Esophagus muscularis mucosa (tissue), 4 donors: ENCODE measurements around the gene RHOT2. TPM values are rescaled to one million over a fixed set of nuclear protein-coding genes. Genes with fewer than 3 reads are reported as not detected.
A peak's percentile ranks its signal among the peaks of the same experiment; 100 is the strongest.

Source experiments
- DNase-seq: peaks from one replicate; pipeline ENCODE4 v3.0.0-alpha.2; 2017; ENCODE audit errors: extremely low spot score
- H3K27ac ChIP-seq, 4 donors: fragments of 200-600 bp; sonication (generic); replicated peaks in 1 of 4; 1 replicate in 3 of 4; 2 replicates in 1 of 4; pipeline ENCODE4 v1.5.1; 2016 to 2019; ENCODE audit warnings: mild to moderate bottlenecking in 1 of 4
- H3K27me3 ChIP-seq, 4 donors: fragments of 200-600 bp; sonication (generic); one replicate each; pipeline versions ENCODE4 v1.5.1 to v1.6.0; 2016 to 2019
- H3K36me3 ChIP-seq, 4 donors: fragments of 200-600 bp; sonication (generic); one replicate each; pipeline ENCODE4 v1.5.1; 2016 to 2019
- H3K4me1 ChIP-seq, 4 donors: fragments of 200-600 bp; sonication (generic); one replicate each; pipeline ENCODE4 v1.5.1; 2016 to 2019
- H3K4me3 ChIP-seq, 4 donors: fragments of 200-600 bp; sonication (generic); 1 replicate in 2 of 4; 2 replicates in 2 of 4; pipeline ENCODE4 v1.5.1; 2016 to 2019; ENCODE audit warnings: mild to moderate bottlenecking in 4 of 4, moderate library complexity in 1 of 4
- H3K9me3 ChIP-seq, 4 donors: fragments of 200-600 bp; sonication (generic); 1 replicate in 3 of 4; 2 replicates in 1 of 4; pipeline ENCODE4 v1.5.1; 2016 to 2019
- EP300 ChIP-seq: sonication (generic); formaldehyde crosslinking; IDR thresholded peaks from one replicate; pipeline ENCODE4 v1.6.1; 2017; ENCODE audit warnings: antibody characterized with exemption
- POLR2A ChIP-seq: fragments of 450-650 bp; IDR thresholded peaks from one replicate; pipeline ENCODE4 v1.6.1; 2017; ENCODE audit warnings: antibody characterized with exemption, moderate library complexity, mild to moderate bottlenecking, low read depth
- POLR2AphosphoS5 ChIP-seq, 2 donors: sonication (generic); formaldehyde crosslinking; IDR thresholded peaks; one replicate each; pipeline ENCODE4 v1.6.1; 2017; ENCODE audit warnings: antibody characterized with exemption in 2 of 2
- WGBS: methylation state at CpG from one replicate; pipeline ENCODE4 v1.1.5; 2018; 5-methylcytosine and 5-hydroxymethylcytosine counted together
- intact Hi-C: fragments of 100-400 bp; cut with DNase I; formaldehyde crosslinking; loops from one replicate; pipeline ENCODE4 v1.15.1; 2023
- total RNA-seq, 4 donors: library from RNA; depleted of rRNA; stranded (reverse); fragments of >200 nt; gene quantifications; one replicate each; pipeline versions ENCODE4 v1.1.0 to v1.2.1, GENCODE V29; 2016
- TF ChIP-seq, protein P1 (sequence below), 3 experiments: fragments of 200-600 bp in 2 of 3; fragments of 450-650 bp in 1 of 3; sonication (generic) in 2 of 3; IDR thresholded peaks; one replicate each; pipeline ENCODE4 v1.5.1; 2017 to 2019; ENCODE audit warnings: antibody characterized with exemption in 3 of 3, mild to moderate bottlenecking in 2 of 3, moderate library complexity in 1 of 3

The RHOT2 gene
- total RNA-seq, 4 donors from 2014 or later: 34.5 to 67.5 (median 58.6) TPM

DNA sequence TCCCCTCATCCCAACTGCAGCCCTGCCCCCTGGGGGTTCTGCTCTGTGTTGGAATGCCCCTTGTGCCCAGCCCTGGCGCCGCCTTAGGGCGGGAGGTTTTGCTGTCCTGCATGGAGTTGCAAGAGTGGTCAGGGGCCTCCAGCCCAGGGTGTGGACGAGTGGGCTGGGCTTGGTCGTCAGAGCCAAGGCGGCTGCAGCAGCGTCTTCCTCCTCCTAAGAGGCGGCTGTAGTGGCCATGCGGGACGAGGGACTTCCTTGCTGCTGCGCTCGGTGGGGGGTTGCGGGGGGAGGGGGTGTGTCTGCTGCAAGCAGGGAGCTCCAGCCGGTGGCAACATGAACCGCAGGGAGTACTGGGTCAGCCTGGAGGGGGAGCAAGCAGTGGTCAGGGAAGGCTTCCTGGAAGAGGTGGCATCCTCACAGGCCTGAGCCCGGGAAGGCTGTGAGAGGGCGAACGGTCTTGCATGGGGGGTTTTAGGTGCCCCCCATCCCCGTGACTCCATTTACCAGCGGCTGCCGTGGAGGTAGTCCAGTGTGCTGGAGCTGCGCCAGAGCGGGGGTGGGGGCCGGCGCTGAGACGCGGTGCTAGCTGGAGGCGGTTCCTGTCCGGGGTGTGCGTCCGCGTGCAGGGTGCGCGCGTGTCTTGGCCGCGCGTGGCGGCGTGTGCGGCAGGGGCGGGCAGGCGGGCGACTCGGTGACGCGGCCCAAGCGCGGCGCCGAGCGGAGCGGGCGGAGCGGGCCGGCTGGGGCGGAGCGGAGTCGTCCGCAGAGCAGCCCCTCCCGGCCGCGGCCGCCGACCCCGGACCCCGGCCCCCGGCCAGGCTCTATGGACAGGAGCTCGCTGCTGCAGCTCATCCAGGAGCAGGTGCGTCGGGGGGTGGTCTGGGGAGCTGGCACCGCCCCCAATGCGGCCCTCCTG is 7.3 kb downstream of the RHOT2 start, which contains the start of gene RHBDL1:
RHBDL1 (plus strand) TSS at position 704 of the 916 bp plus-strand sequence; CDS start at position 824, 120 bp downstream.
- peaks cover 0 to 5% (median 0%) of the 10 kb centered on the region in 4 donors for H3K27me3 ChIP-seq
- H3K4me3 ChIP-seq: peak within 1 kb of the TSS; percentile 47 to 60 (median 48)
- H3K4me1 ChIP-seq: peaks cover 18 to 36% (median 31%) of the 10 kb centered on the region in 4 donors
- no peak for DNase-seq
- no peaks in the 10 kb centered on the region for H3K9me3 ChIP-seq
- H3K27ac ChIP-seq: peak within 1 kb of the TSS; percentile 14 to 63 (median 40)
- 23% methylated on average over 17 of the region's 73 CpGs for WGBS
- TF ChIP-seq POLR2A (no peak), POLR2AphosphoS5 (IDR thresholded peaks at IDR 0.05) (no peak), EP300 (no peak)
- TF ChIP-seq, protein P1, sequence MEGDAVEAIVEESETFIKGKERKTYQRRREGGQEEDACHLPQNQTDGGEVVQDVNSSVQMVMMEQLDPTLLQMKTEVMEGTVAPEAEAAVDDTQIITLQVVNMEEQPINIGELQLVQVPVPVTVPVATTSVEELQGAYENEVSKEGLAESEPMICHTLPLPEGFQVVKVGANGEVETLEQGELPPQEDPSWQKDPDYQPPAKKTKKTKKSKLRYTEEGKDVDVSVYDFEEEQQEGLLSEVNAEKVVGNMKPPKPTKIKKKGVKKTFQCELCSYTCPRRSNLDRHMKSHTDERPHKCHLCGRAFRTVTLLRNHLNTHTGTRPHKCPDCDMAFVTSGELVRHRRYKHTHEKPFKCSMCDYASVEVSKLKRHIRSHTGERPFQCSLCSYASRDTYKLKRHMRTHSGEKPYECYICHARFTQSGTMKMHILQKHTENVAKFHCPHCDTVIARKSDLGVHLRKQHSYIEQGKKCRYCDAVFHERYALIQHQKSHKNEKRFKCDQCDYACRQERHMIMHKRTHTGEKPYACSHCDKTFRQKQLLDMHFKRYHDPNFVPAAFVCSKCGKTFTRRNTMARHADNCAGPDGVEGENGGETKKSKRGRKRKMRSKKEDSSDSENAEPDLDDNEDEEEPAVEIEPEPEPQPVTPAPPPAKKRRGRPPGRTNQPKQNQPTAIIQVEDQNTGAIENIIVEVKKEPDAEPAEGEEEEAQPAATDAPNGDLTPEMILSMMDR (IDR thresholded peaks at IDR 0.05): no peak
- intact Hi-C loops: no loop called here
- H3K36me3 ChIP-seq: peaks cover 35 to 40% (median 38%) of the 10 kb centered on the region in 4 donors

DNA sequence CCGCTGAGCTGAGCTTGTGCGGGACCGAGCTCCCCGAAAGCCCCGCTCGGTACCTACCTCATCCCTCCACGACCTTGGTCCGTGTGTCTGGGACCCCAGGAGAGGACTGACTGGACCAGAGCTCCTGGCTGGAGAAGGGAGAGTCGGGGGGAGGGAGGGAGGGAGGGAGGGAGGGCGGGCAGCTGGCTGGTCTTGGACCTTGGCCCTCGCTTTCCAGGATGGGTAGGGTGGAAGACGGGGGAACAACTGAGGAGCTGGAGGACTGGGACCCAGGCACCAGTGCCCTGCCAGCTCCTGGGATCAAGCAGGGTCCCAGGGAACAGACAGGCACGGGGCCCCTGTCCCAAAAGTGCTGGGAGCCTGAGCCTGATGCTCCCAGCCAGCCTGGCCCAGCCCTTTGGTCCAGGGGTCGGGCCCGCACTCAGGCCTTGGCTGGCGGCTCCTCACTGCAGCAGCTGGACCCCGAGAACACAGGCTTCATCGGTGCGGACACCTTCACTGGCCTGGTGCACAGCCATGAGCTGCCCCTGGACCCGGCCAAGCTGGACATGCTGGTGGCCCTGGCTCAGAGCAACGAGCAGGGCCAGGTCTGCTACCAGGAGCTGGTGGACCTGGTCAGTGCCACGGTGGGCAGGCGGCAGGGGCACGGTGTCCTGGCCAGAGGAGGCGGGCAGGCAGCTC is 8.1 kb downstream of the RHOT2 start:
- Histone ChIP-seq H3K36me3 (peaks cover 27 to 32% (median 30%) of the 10 kb centered on the region in 4 donors), H3K9me3 (no peaks in the 10 kb centered on the region), H3K27me3 (peaks cover 0 to 5% (median 0%) of the 10 kb centered on the region in 4 donors), H3K4me3 (peak overlapping the region; percentile 47 to 60 (median 48)), H3K27ac (peak overlapping the region in 3 of 4 donors; percentile 30 to 63 (median 49)), H3K4me1 (peaks cover 22 to 43% (median 34%) of the 10 kb centered on the region in 4 donors)
- DNase-seq: no peak
- intact Hi-C loops: no loop called here
- WGBS: 23% methylated on average over 4 of the region's 25 CpGs
- no peak for TF ChIP-seq POLR2A
- TF ChIP-seq, protein P1 (IDR thresholded peaks at IDR 0.05): no peak

DNA sequence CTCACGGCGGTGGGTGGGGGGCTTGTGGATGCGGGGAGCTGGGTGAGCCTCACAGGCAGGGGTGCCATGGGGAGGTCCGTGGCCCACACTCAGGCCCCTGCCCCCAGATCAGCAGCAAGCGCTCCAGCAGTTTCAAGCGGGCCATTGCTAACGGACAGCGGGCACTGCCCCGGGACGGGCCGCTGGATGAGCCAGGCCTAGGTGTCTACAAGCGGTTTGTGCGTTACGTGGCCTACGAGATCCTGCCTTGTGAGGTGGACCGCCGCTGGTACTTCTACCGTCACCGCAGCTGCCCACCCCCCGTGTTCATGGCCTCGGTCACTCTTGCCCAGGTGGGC is 8.6 kb downstream of the RHOT2 start:
- no peaks in the 10 kb centered on the region for H3K9me3 ChIP-seq
- H3K4me3 ChIP-seq: no peak overlapping the region
- intact Hi-C loops: no loop called here
- 80% methylated on average over 2 of the region's 21 CpGs for WGBS
- no peak for DNase-seq
- peaks cover 0 to 5% (median 0%) of the 10 kb centered on the region in 4 donors for H3K27me3 ChIP-seq
- H3K27ac ChIP-seq: no peak overlapping the region
- no peak for TF ChIP-seq POLR2AphosphoS5 (IDR thresholded peaks at IDR 0.05)
- H3K36me3 ChIP-seq: peaks cover 22 to 29% (median 29%) of the 10 kb centered on the region in 4 donors
- H3K4me1 ChIP-seq: peaks cover 27 to 48% (median 39%) of the 10 kb centered on the region in 4 donors

DNA sequence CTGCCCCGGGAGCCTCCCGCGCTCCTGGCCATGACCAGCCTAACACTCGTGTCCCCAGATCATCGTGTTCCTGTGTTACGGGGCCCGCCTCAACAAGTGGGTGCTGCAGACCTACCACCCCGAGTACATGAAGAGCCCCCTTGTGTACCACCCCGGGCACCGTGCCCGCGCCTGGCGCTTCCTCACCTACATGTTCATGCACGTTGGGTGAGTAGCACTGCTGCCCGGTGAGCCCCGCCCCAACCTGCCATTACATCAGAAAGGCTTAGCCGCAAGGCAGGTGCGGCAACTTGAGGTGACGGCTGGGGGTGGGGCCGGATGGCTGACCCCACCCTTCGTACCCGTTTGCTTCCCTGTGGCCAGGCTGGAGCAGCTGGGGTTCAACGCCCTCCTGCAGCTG is 9.0 kb downstream of the RHOT2 start:
- 80% methylated on average over 21 of the region's 23 CpGs for WGBS
- no peak overlapping the region for H3K4me3 ChIP-seq
- intact Hi-C loops: no loop called here
- no peaks in the 10 kb centered on the region for H3K9me3 ChIP-seq
- H3K27me3 ChIP-seq: peaks cover 0 to 5% (median 0%) of the 10 kb centered on the region in 4 donors
- no peak overlapping the region for H3K27ac ChIP-seq
- no peak for TF ChIP-seq POLR2A
- TF ChIP-seq EP300: no peak
- TF ChIP-seq POLR2AphosphoS5 (IDR thresholded peaks at IDR 0.05): no peak
- TF ChIP-seq, protein P1 (IDR thresholded peaks at IDR 0.05): no peak
- H3K36me3 ChIP-seq: peaks cover 22 to 29% (median 29%) of the 10 kb centered on the region in 4 donors
- peaks cover 30 to 52% (median 43%) of the 10 kb centered on the region in 4 donors for H3K4me1 ChIP-seq
- no peak for DNase-seq
